ENCODE results near the gene ZNF611. TPM values are rescaled to one million over a fixed set of nuclear protein-coding genes. Genes with fewer than 3 reads are reported as not detected.

ZNF611 gene
- total and polyA plus RNA-seq, 9 donors = 5.9 to 21.5 (median 16.2) TPM

GRCh38 chr19:52659013-52659412, 75.8 kb downstream of the ZNF611 start:
- intact Hi-C loops (cut with DNase I) = no loop called here
- H3K36me3 ChIP-seq = no peaks in the 10 kb centered on the region
- no peak overlapping the region for H3K4me3 ChIP-seq
- no peaks in the 10 kb centered on the region for H3K9me3 ChIP-seq
- H3K4me1 ChIP-seq (ENCODE audit: insufficient read depth) = no peaks in the 10 kb centered on the region
- 72 to 84% (median 77%) methylated on average over 14 of the region's 14 CpGs for WGBS, 3 donors
- DNase-seq = no peak
- no peak for TF ChIP-seq CTCF (IDR thresholded peaks at IDR 0.05)
- TF ChIP-seq POLR2A (IDR thresholded peaks at IDR 0.05) = no peak
- TF ChIP-seq EP300 (IDR thresholded peaks at IDR 0.05) = no peak
- no peak overlapping the region for H3K27ac ChIP-seq
- H3K27me3 ChIP-seq = no peaks in the 10 kb centered on the region

DNA sequence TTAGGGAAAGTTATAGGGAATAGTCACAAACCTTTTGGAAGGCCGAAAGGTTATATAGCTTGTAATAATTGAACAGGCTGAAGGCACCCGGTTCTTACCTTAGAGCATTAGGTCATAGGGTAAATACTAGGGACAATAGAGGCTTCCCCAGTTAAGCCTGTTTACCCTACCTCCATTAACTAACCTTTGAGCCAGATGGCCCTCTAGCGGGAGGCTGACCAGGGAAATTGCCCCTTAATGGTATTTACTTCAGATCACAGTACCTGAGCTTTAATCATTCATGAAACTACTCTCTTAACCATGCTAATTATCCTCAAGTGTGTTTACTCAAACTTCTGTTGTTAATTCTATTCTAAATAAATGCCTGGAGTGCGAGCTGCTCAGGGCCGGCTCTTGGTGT, 76.2 kb downstream of the ZNF611 start:
- Histone ChIP-seq H3K27ac (no peak overlapping the region), H3K36me3 (no peaks in the 10 kb centered on the region), H3K27me3 (no peaks in the 10 kb centered on the region), H3K9me3 (no peaks in the 10 kb centered on the region), H3K4me3 (no peak overlapping the region), H3K4me1 (ENCODE audit: insufficient read depth) (no peaks in the 10 kb centered on the region)
- no peak for TF ChIP-seq EP300 (IDR thresholded peaks at IDR 0.05)
- no peak for TF ChIP-seq POLR2A (IDR thresholded peaks at IDR 0.05)
- no peak for TF ChIP-seq CTCF (IDR thresholded peaks at IDR 0.05)
- intact Hi-C loops (cut with DNase I) = no loop called here
- DNase-seq = no peak
- 78 to 83% (median 79%) methylated on average over 5 of the region's 5 CpGs for WGBS, 3 donors

GRCh38 chr19:52653161-52653560, 81.7 kb downstream of the ZNF611 start:
- WGBS, 3 donors = 98 to 99% (median 98%) methylated on average over 4 of the region's 4 CpGs
- TF ChIP-seq POLR2A (IDR thresholded peaks at IDR 0.05) = no peak
- TF ChIP-seq CTCF (IDR thresholded peaks at IDR 0.05) = no peak
- no peak for TF ChIP-seq EP300 (IDR thresholded peaks at IDR 0.05)
- no peaks in the 10 kb centered on the region for H3K27me3 ChIP-seq
- DNase-seq = no peak
- intact Hi-C loops (cut with DNase I) = no loop called here
- no peaks in the 10 kb centered on the region for H3K4me1 ChIP-seq (ENCODE audit: insufficient read depth)
- H3K4me3 ChIP-seq = no peak overlapping the region
- no peak overlapping the region for H3K27ac ChIP-seq
- no peaks in the 10 kb centered on the region for H3K36me3 ChIP-seq
- no peaks in the 10 kb centered on the region for H3K9me3 ChIP-seq

Other genes with a start within 250 kb of the ZNF611 start
- gene ZNF808, start 207.4 kb downstream of the ZNF611 start, total RNA-seq = 10 to 100 TPM in 6 of 7 donors, 1 to 10 TPM in 1; 8.8 to 26.4 (median 21.7) TPM
- 1 to 10 TPM; 6.0 to 7.5 TPM for gene ZNF808, start 207.4 kb downstream of the ZNF611 start, polyA plus RNA-seq
- 10 to 100 TPM in 6 of 7 donors, 1 to 10 TPM in 1; 9.2 to 21.7 (median 15.7) TPM for gene ZNF701, start 164.8 kb downstream of the ZNF611 start, total RNA-seq
- 1 to 10 TPM; 7.3 to 7.9 TPM for gene ZNF701, start 164.8 kb downstream of the ZNF611 start, polyA plus RNA-seq
- gene ZNF83, start 96.7 kb downstream of the ZNF611 start, total RNA-seq = 10 to 100 TPM; 50.8 to 84.9 (median 59.0) TPM
- 10 to 100 TPM; 65.2 to 66.8 TPM for gene ZNF83, start 96.7 kb downstream of the ZNF611 start, polyA plus RNA-seq
- gene ZNF600, start 51.7 kb upstream of the ZNF611 start, total RNA-seq = 10 to 100 TPM in 2 of 7 donors, 1 to 10 TPM in 5; 5.4 to 11.7 (median 8.1) TPM
- 1 to 10 TPM; 5.5 to 6.4 TPM for gene ZNF600, start 51.7 kb upstream of the ZNF611 start, polyA plus RNA-seq
- gene ZNF28, start 86.6 kb upstream of the ZNF611 start, total RNA-seq = 10 to 100 TPM in 5 of 7 donors, 1 to 10 TPM in 2; 7.9 to 14.1 (median 11.0) TPM
- 10 to 100 TPM in 1 of 2 donors, 1 to 10 TPM in 1; 3.4 to 11.8 TPM for gene ZNF28, start 86.6 kb upstream of the ZNF611 start, polyA plus RNA-seq
- gene ZNF468, start 122.6 kb upstream of the ZNF611 start, total RNA-seq = 10 to 100 TPM in 6 of 7 donors, 1 to 10 TPM in 1; 7.0 to 21.0 (median 11.5) TPM
- gene ZNF468, start 122.6 kb upstream of the ZNF611 start, polyA plus RNA-seq = 10 to 100 TPM in 1 of 2 donors, 1 to 10 TPM in 1; 8.5 to 15.0 TPM
- gene ZNF320, start 162.6 kb upstream of the ZNF611 start, total RNA-seq = 10 to 100 TPM; 10.7 to 28.5 (median 12.2) TPM
- gene ZNF320, start 162.6 kb upstream of the ZNF611 start, polyA plus RNA-seq = 10 to 100 TPM in 1 of 2 donors, 1 to 10 TPM in 1; 9.3 to 10.4 TPM
- 1 to 10 TPM; 3.4 to 7.9 (median 4.5) TPM for gene ZNF888, start 188.4 kb upstream of the ZNF611 start, total RNA-seq
- 1 to 10 TPM; 2.6 to 3.3 TPM for gene ZNF888, start 188.4 kb upstream of the ZNF611 start, polyA plus RNA-seq
- 10 to 100 TPM in 4 of 7 donors, 1 to 10 TPM in 3; 3.9 to 15.1 (median 11.5) TPM for gene ZNF816, start 227.8 kb upstream of the ZNF611 start, total RNA-seq
- gene ZNF816, start 227.8 kb upstream of the ZNF611 start, polyA plus RNA-seq = 1 to 10 TPM; 5.2 to 8.7 TPM

All from ovary (tissue), 9 donors.